H9 (cell line): ENCODE data around the gene EXOG. TPM values are rescaled to one million over a fixed set of nuclear protein-coding genes. Genes with fewer than 3 reads are reported as not detected.

Experiments used
- DNase-seq: peaks from one replicate; pipeline ENCODE4 v3.0.0-alpha.2; 2017
- H2AFZ ChIP-seq: one replicate; pipeline ENCODE4 v1.6.1; 2013; ENCODE audit warnings: mild to moderate bottlenecking, low read length, control low read depth, moderate library complexity
- H2AK5ac ChIP-seq: 2 replicates; pipeline ENCODE4 v1.6.1; 2013; ENCODE audit warnings: low read length, control low read depth, mixed read lengths; ENCODE audit not compliant: insufficient read length
- H2BK120ac ChIP-seq: one replicate; pipeline ENCODE4 v1.6.1; 2013; ENCODE audit warnings: low read depth, mild to moderate bottlenecking, low read length, control low read depth, inconsistent platforms; ENCODE audit not compliant: poor library complexity, severe bottlenecking
- H2BK12ac ChIP-seq: 2 replicates; pipeline ENCODE4 v1.6.1; 2013; ENCODE audit warnings: low read length, control low read depth, mixed read lengths, low read depth; ENCODE audit not compliant: insufficient read length
- H2BK15ac ChIP-seq: 2 replicates; pipeline ENCODE4 v1.6.1; 2013; ENCODE audit warnings: low read depth, low read length, control low read depth
- H2BK20ac ChIP-seq: one replicate; pipeline ENCODE4 v1.6.1; 2013; ENCODE audit warnings: low read depth, mild to moderate bottlenecking, low read length, control low read depth, inconsistent platforms; ENCODE audit not compliant: poor library complexity, severe bottlenecking
- H2BK5ac ChIP-seq: 2 replicates; pipeline ENCODE4 v1.6.1; 2013; ENCODE audit warnings: low read length, control low read depth, mixed read lengths; ENCODE audit not compliant: insufficient read length
- H3K14ac ChIP-seq: 2 replicates; pipeline ENCODE4 v1.6.1; 2013; ENCODE audit warnings: low read length, control low read depth; ENCODE audit not compliant: insufficient read depth
- H3K18ac ChIP-seq: 2 replicates; pipeline ENCODE4 v1.6.1; 2013; ENCODE audit warnings: low read depth, mild to moderate bottlenecking, mixed read lengths, low read length, control low read depth; ENCODE audit not compliant: insufficient read length
- H3K23ac ChIP-seq: 2 replicates; pipeline ENCODE4 v1.6.1; 2013; ENCODE audit warnings: low read length, control low read depth, mixed read lengths, low read depth; ENCODE audit not compliant: insufficient read length
- H3K23me2 ChIP-seq: 2 replicates; pipeline ENCODE4 v1.6.1; 2013; ENCODE audit warnings: low read depth, mild to moderate bottlenecking, mixed read lengths, low read length, control low read depth; ENCODE audit not compliant: insufficient read length, poor library complexity, severe bottlenecking
- H3K27ac ChIP-seq: 2 replicates; pipeline ENCODE4 v1.5.1; 2013; ENCODE audit warnings: low read length, control low read depth, mixed read lengths, low read depth; ENCODE audit not compliant: insufficient read length
- H3K27me3 ChIP-seq: 2 replicates; pipeline ENCODE4 v1.6.1; 2013; ENCODE audit warnings: low read length, control low read depth, inconsistent platforms; ENCODE audit not compliant: insufficient read depth
- H3K4ac ChIP-seq: 2 replicates; pipeline ENCODE4 v1.6.1; 2013; ENCODE audit warnings: low read depth, mild to moderate bottlenecking, control low read depth, inconsistent platforms, low read length, moderate library complexity
- H3K4me1 ChIP-seq: 2 replicates; pipeline ENCODE4 v1.6.1; 2013; ENCODE audit warnings: low read length, control low read depth, inconsistent platforms; ENCODE audit not compliant: insufficient read depth
- H3K4me2 ChIP-seq: 2 replicates; pipeline ENCODE4 v1.6.1; 2013; ENCODE audit warnings: low read length, control low read depth, mixed read lengths; ENCODE audit not compliant: insufficient read length, insufficient read depth
- H3K56ac ChIP-seq: 2 replicates; pipeline ENCODE4 v1.6.1; 2013; ENCODE audit warnings: low read depth, mild to moderate bottlenecking, mixed read lengths, low read length, control low read depth; ENCODE audit not compliant: insufficient read length
- H3K79me1 ChIP-seq: 2 replicates; pipeline ENCODE4 v1.6.1; 2013; ENCODE audit warnings: low read depth, mild to moderate bottlenecking, moderate library complexity, low read length, control low read depth, inconsistent platforms; ENCODE audit not compliant: insufficient read depth, poor library complexity, severe bottlenecking
- H3K79me2 ChIP-seq: 2 replicates; pipeline ENCODE4 v1.6.1; 2013; ENCODE audit warnings: low read length, control low read depth, inconsistent platforms; ENCODE audit not compliant: insufficient read depth
- H3K9ac ChIP-seq: 2 replicates; pipeline ENCODE4 v1.6.1; 2013; ENCODE audit warnings: low read length, control low read depth, mixed read lengths; ENCODE audit not compliant: insufficient read length; ENCODE audit errors: extremely low read depth
- H3K9me3 ChIP-seq: one replicate; pipeline ENCODE4 v1.6.1; 2013; ENCODE audit warnings: low read depth, low read length, inconsistent platforms; ENCODE audit not compliant: control insufficient read depth
- H3T11ph ChIP-seq: one replicate; pipeline ENCODE4 v1.6.1; 2013; ENCODE audit warnings: mild to moderate bottlenecking, low read length, control low read depth, inconsistent platforms
- H4K20me1 ChIP-seq: one replicate; pipeline ENCODE4 v1.6.1; 2013; ENCODE audit not compliant: control insufficient read depth, insufficient read length, insufficient read depth
- H4K5ac ChIP-seq: 2 replicates; pipeline ENCODE4 v1.6.1; 2013; ENCODE audit warnings: low read depth, mild to moderate bottlenecking, mixed read lengths, low read length, control low read depth; ENCODE audit not compliant: insufficient read length
- H4K8ac ChIP-seq: replicated peaks from 2 replicates; pipeline ENCODE4 v1.6.1; 2013; ENCODE audit warnings: low read length, control low read depth, mixed read lengths, low read depth; ENCODE audit not compliant: insufficient read length
- H4K91ac ChIP-seq: 2 replicates; pipeline ENCODE4 v1.6.1; 2013; ENCODE audit warnings: low read depth, mild to moderate bottlenecking, moderate library complexity, mixed read lengths, low read length, control low read depth; ENCODE audit not compliant: insufficient read length
- H3K27ac Mint-ChIP-seq, 3 experiments: 2 replicates in 2 of 3; 3 replicates in 1 of 3; pipeline ENCODE4 v1.8.0; 2020 to 2021; ENCODE audit warnings: mixed read lengths in 3 of 3, mild to moderate bottlenecking in 1 of 3, moderate library complexity in 1 of 3
- H3K27me3 Mint-ChIP-seq: 2 replicates; pipeline ENCODE4 v1.8.0; 2021; ENCODE audit warnings: low read depth, mild to moderate bottlenecking, moderate library complexity, mixed read lengths
- H3K36me3 Mint-ChIP-seq, 3 experiments: 2 replicates in 2 of 3; 3 replicates in 1 of 3; pipeline ENCODE4 v1.8.0; 2020 to 2021; ENCODE audit warnings: low read depth in 3 of 3, mixed read lengths in 3 of 3; ENCODE audit not compliant: insufficient read depth in 1 of 3
- H3K4me1 Mint-ChIP-seq, 2 experiments: 2 replicates each; pipeline ENCODE4 v1.8.0; 2020; ENCODE audit warnings: mixed read lengths in 2 of 2
- H3K4me3 Mint-ChIP-seq, 2 experiments: 2 replicates in 1 of 2; 3 replicates in 1 of 2; pipeline ENCODE4 v1.8.0; 2020 to 2021; ENCODE audit warnings: mild to moderate bottlenecking in 2 of 2, mixed read lengths in 2 of 2, moderate library complexity in 1 of 2
- H3K9me3 Mint-ChIP-seq, 2 experiments: 2 replicates in 1 of 2; 3 replicates in 1 of 2; pipeline ENCODE4 v1.8.0; 2020; ENCODE audit warnings: mild to moderate bottlenecking in 2 of 2, mixed read lengths in 2 of 2, moderate library complexity in 1 of 2
- CTCF ChIP-seq: fragments of 200-600 bp; sonication (generic); conservative IDR thresholded peaks from 3 replicates; pipeline ENCODE4 v1.8.0; 2021; ENCODE audit warnings: antibody characterized with exemption, mild to moderate bottlenecking
- WGBS: extraction: QIAGEN DNeasy Blood & Tissue Kit; methylation state at CpG from one replicate; pipeline ENCODE4 v1.1.7; 2013; ENCODE audit warnings: missing lambda C conversion rate, low lambda C conversion rate, mixed read lengths; ENCODE audit not compliant: insufficient read length; ENCODE audit errors: extremely low coverage; 5-methylcytosine and 5-hydroxymethylcytosine counted together
- total RNA-seq: library from RNA; stranded (reverse); gene quantifications from 2 replicates; pipeline ENCODE4 v1.2.1, GENCODE V29; 2021

Gene EXOG
- total RNA-seq, 1 experiment from 2014 or later = 14.1 TPM

GRCh38 chr3:38543586-38543985, 47.4 kb downstream of the EXOG start:
- Histone ChIP-seq H3K18ac (no peak overlapping the region), H3K9ac (no peak overlapping the region), H2BK20ac (no peak overlapping the region), H3K14ac (no peak overlapping the region), H3K23ac (no peak overlapping the region), H3K27me3 (no peaks in the 10 kb centered on the region), H4K20me1 (no peaks in the 10 kb centered on the region), H2BK120ac (no peak overlapping the region), H3K27ac (no peak overlapping the region), H3K4me1 (no peaks in the 10 kb centered on the region), H2BK12ac (no peak overlapping the region), H2AFZ (no peak overlapping the region), H2AK5ac (no peak overlapping the region), H2BK15ac (no peak overlapping the region), H4K91ac (no peak overlapping the region), H4K8ac (no peak overlapping the region), H3K79me1 (no peaks in the 10 kb centered on the region), H3K56ac (no peak overlapping the region), H3T11ph (no peak overlapping the region), H2BK5ac (no peak overlapping the region), H3K9me3 (no peaks in the 10 kb centered on the region), H4K5ac (no peak overlapping the region), H3K4me2 (no peak overlapping the region), H3K4ac (no peak overlapping the region), H3K23me2 (no peaks in the 10 kb centered on the region), H3K79me2 (no peaks in the 10 kb centered on the region)
- H3K9me3 Mint-ChIP-seq = no peaks in the 10 kb centered on the region
- TF ChIP-seq CTCF = no peak
- peaks cover 20 to 27% of the 10 kb centered on the region in 2 experiments for H3K4me1 Mint-ChIP-seq
- no CpG with 5 or more reads among the region's 7 CpGs for WGBS
- no peak overlapping the region; a peak in 1 of 7 replicates for H3K27ac Mint-ChIP-seq
- no peaks in the 10 kb centered on the region for H3K36me3 Mint-ChIP-seq
- H3K4me3 Mint-ChIP-seq = no peak overlapping the region
- peaks cover 2% of the 10 kb centered on the region for H3K27me3 Mint-ChIP-seq
- no peak for DNase-seq
